Activated T-cell treated with anti-CD3 and anti-CD28 coated beads for 48 hours (primary cell): ENCODE data around the gene KDM1A.
A peak's percentile ranks its signal among the peaks of the same experiment; 100 is the strongest.

Source experiments
- DNase-seq: peaks from one replicate; pipeline ENCODE4 v3.0.0-alpha.2; 2020; ENCODE audit warnings: low read depth

Gene KDM1A

GRCh38 chr1:23013657-23014056, 5.6 kb upstream of the KDM1A start:
- no peak for DNase-seq

DNA sequence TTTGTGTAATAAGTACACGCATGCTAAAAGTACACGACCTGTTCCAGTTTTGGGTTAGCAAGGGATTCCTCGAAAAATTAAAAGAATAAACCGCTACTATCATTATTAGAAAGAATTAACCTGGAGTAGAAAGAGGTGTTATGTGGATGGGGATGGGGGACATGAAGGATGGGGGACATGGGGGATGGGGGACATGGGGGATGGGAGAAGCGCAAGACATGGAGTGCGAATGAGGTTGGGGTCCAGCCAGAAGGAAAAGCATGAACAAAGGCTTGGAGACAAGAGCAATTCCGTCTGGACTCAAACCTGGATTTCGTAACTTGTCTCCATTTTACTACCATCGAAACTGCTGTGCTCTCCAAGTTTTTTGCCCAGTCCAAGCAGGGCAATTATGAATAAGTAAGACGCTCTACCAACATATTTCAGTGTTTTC, 591 bp upstream of the KDM1A start:
- DNase-seq, result no peak

GRCh38 chr1:23019863-23020625, 776 bp downstream of the KDM1A start:
- DNase-seq, result peak; percentile 11

GRCh38 chr1:23020706-23021405, 1.6 kb downstream of the KDM1A start:
- no peak for DNase-seq

DNA sequence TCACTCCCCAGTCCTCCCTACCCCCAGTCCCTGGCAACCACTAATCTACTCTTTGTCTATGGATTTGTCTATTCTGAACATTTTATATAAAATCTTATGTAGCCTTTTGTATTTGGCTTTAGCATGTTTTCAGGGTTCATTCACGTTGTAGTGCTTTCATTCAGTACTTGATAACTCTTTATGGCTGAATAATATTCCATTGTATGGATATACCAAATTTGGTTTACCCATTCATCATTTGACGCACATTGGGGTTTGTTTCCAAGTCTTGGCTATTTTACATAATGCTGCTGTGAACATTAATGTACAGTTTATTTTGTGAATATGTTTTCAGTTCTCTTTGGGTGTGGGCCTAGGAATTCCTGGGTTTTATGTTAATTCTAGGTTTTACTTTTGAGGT, 2.6 kb downstream of the KDM1A start:
- no peak for DNase-seq

DNA sequence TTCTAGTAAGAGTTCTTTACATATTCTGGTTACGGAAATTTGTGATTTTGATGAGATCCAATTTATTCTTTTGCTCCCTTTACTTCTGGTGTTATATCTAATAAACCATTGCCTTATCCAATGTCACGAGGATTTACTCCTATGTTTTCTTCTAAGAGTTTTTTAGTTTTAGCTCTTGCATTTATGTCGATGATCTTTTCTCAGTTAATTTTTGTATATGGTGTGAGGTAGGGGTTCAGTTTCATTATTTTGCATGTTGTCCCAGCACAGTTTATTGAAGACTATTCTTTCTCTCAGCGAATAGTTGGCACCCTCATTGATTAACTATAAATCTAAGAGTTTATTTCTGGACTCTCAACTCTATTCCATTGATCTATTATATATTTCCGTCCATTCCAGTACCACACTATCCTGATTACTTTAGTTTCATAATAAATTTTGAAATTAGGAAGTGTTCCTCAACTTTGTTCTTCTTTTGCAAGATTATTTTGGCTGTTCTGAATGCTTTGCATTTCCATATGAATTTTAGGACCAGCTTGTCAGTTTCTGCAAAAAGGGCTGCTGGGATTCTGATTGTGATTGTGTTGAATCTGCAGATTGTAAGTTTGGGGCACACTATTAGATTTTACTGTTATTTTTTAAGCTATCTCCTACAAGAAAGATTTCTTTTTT, 4.0 kb downstream of the KDM1A start:
- DNase-seq, result no peak

- DNase-seq, result no peak
These were observed 7.3 kb downstream of the KDM1A start for GRCh38 chr1:23026568-23026967.

- no peak for DNase-seq
These were observed 8.2 kb downstream of the KDM1A start for GRCh38 chr1:23027352-23027907.

GRCh38 chr1:23029337-23029736, 10.1 kb downstream of the KDM1A start:
- no peak for DNase-seq

DNA sequence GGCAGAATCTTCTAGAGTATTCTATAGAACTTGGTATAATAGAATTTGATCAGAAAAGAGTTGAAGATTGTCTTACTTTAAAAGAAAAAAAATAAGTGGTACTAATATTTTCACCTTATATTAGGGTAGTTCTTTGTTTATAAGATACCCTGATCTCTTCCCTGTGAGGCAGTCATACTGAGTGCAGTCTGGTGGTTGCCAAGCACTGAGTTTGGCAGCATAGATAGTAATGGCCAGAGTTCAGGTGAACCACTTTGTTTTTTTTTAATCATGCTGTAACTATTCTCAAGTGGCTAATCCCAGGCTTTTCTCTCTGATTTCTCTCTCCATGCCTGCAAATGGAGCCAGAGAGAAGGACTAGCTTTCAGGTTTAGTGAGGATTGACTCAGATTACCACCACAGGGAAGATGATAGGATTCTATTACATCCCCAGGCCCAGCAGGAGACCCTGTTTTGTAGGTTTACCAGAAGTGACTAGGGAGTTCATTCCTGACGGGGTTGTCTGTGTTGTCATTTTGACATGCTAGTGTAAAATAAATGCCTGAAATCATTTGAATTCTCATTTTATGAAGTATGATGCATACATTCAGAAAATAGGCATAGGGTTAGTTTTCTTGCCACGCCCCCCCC, 16.7 kb downstream of the KDM1A start:
- no peak for DNase-seq

DNA sequence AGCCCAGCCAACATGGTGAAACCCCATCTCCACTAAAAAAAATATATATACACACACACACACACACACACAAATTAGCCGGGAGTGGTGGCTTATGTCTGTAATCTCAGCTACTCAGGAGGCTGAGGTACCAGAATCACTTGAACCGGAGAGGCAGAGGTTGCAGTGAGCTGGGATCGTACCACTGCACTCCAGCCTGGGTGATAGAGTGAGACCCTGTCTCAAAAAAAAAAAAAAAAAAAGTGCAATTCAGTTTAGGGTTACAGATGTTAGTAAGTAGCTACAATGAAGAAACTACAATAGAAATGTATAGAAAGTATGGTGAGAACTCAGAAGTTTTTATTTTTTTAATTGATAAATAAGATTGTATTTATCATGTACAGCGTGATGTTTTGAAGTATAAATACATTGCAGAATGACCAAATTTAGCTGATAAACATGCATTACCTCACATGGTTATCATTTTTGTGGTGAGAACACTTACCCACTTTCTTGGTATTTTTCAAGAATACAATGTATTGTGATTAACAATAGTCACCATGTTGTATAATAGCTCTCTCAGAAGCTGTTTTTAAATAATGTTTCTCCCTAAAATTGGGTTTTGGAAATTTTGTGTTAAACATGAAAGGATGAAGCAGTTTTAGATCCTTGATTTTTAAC, 17.9 kb downstream of the KDM1A start:
- DNase-seq, result no peak

- DNase-seq, result no peak
These were observed 20.1 kb downstream of the KDM1A start for GRCh38 chr1:23039308-23039826.

- DNase-seq, result no peak
These were observed 21.2 kb downstream of the KDM1A start for GRCh38 chr1:23040509-23040908.

GRCh38 chr1:23044035-23044434, 24.8 kb downstream of the KDM1A start:
- DNase-seq, result no peak

DNA sequence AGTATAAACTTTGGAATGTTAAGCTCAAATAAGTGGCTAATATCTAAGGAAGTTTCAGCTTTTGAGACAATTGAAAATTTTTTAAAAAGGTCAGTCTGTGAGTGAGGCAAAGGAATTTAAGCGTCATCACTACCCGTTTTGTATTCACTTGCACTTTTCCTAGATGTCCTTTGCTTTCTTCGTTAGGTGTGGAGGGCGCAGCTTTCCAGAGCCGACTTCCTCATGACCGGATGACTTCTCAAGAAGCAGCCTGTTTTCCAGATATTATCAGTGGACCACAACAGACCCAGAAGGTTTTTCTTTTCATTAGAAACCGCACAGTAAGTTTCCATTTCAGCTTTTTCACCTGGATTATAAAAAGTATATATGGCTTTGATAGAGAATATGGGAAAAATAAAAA, 30.9 kb downstream of the KDM1A start:
- DNase-seq, result no peak

- DNase-seq, result no peak
These were observed 32.1 kb downstream of the KDM1A start for GRCh38 chr1:23051290-23051909.

DNA sequence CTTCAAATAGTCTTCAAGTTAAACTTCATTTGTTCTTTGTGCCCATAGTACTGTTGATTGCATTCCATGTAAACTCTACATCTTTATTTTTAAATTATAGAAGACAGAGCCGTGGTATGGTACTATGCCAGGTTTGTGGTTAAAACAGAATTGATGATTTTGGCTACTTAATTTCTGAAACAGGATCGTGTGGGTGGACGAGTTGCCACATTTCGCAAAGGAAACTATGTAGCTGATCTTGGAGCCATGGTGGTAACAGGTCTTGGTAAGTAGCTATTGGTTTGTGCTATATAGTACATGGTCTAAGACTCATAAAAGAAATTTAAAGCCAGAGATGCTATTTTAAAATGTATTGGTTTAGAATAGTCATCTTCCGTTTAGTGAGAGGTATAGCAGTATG, 38.0 kb downstream of the KDM1A start:
- no peak for DNase-seq

- no peak for DNase-seq
These were observed 43.0 kb downstream of the KDM1A start for GRCh38 chr1:23062271-23062670.

DNA sequence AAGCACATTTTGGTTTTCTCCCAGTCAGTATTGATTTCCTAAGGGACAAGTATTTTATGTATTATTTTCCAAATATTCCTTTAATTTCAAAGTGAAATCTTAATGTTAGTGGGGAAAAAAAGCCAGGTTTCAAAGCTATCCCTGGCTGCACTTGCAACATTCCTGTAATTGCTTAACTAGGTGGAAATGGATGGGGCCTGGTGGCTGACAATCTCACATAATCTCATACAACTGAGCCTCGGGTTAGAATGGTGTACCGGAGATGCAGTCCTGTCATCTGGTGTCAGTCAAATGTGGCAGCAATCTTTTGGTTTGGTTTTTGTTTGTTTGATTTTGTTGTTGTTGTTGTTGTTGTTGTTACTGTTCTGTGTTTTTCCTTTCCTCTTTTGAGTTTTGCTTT, 46.1 kb downstream of the KDM1A start:
- no peak for DNase-seq

DNA sequence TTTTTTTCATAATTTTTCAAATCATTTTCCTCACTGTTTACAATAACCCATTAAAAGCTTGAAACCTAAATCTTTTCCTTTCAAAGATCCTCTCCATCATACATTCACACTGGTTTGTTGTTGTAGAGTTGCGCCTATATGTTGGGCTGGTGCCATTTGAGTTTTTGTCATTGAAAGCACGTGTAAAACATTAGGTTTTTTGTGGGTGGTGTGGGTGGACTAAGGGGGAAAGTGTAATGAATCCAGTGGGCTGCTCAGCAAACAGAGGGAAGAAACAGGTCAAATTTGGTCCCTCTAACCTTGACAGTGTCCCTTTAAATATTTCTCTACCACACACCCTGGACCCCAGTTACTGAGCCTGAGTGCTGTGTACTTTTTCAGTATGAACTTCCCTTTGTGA, 46.8 kb downstream of the KDM1A start:
- DNase-seq, result no peak

GRCh38 chr1:23069149-23069548, 49.9 kb downstream of the KDM1A start:
- no peak for DNase-seq
